Measurements from ENCODE around the gene FGF13. TPM values are rescaled to one million over a fixed set of nuclear protein-coding genes. Genes with fewer than 3 reads are reported as not detected.
A peak's percentile ranks its signal among the peaks of the same experiment; 100 is the strongest.

Gene FGF13
- 16.6 TPM for total RNA-seq
- 9.2 TPM for polyA plus RNA-seq (ENCODE audit: insufficient read depth, low read depth, low replicate concordance)
- long read RNA-seq, donor 1, full-length matches to known transcripts, result 3 of 3 reads
- long read RNA-seq, donor 1, partial matches to known transcripts, result 0 of 3 reads
- long read RNA-seq, donor 1, other reads (novel, unspliced or antisense), result 0 of 3 reads
- long read RNA-seq, donor 2, result 0 reads
- long read RNA-seq, donor 3, full-length matches to known transcripts, result 3 of 8 reads
- long read RNA-seq, donor 3, partial matches to known transcripts, result 5 of 8 reads
- long read RNA-seq, donor 3, other reads (novel, unspliced or antisense), result 0 of 8 reads
- long read RNA-seq, donor 4, full-length matches to known transcripts, result 2 of 2 reads
- long read RNA-seq, donor 4, partial matches to known transcripts, result 0 of 2 reads
- long read RNA-seq, donor 4, other reads (novel, unspliced or antisense), result 0 of 2 reads
- long read RNA-seq, donor 5, result 0 reads
- long read RNA-seq, donor 6, full-length matches to known transcripts, result 1 of 1 reads
- long read RNA-seq, donor 6, partial matches to known transcripts, result 0 of 1 reads
- long read RNA-seq, donor 6, other reads (novel, unspliced or antisense), result 0 of 1 reads
- long read RNA-seq, donor 7, full-length matches to known transcripts, result 8 of 16 reads
- long read RNA-seq, donor 7, partial matches to known transcripts, result 0 of 16 reads
- long read RNA-seq, donor 7, other reads (novel, unspliced or antisense), result 8 of 16 reads
- long read RNA-seq, donor 8, result 0 reads
- long read RNA-seq, donor 9, result 0 reads
- long read RNA-seq, donor 10, full-length matches to known transcripts, result 2 of 2 reads
- long read RNA-seq, donor 10, partial matches to known transcripts, result 0 of 2 reads
- long read RNA-seq, donor 10, other reads (novel, unspliced or antisense), result 0 of 2 reads

- Histone ChIP-seq H3K27ac (ENCODE audit: low read depth in 2 of 2, low read length in 2 of 2) (no peak within 1 kb of the TSS), H3K4me3 (ENCODE audit: low read length in 3 of 3) (peak within 1 kb of the TSS; percentile 45 to 61 (median 46)), H3K4me1 (ENCODE audit: control insufficient read depth in 2 of 3, insufficient read depth in 2 of 3, low read depth in 1 of 3, low read length in 3 of 3) (no peaks in the 10 kb centered on the region), H3K27me3 (ENCODE audit: control insufficient read depth, insufficient read depth, low read length) (peaks cover 8% of the 10 kb centered on the region), H3K36me3 (ENCODE audit: control insufficient read depth in 2 of 3, insufficient read depth in 3 of 3, low read length in 3 of 3) (no peaks in the 10 kb centered on the region), H3K9me3 (ENCODE audit: control insufficient read depth in 2 of 3, insufficient read depth in 1 of 3, low read length in 3 of 3) (no peaks in the 10 kb centered on the region), H3K9ac (ENCODE audit: low read length in 3 of 3) (peak within 1 kb of the TSS in 1 of 3 donors; percentile 30)
- FAIRE-seq (no peak), DNase-seq (peak; percentile 66 to 80 (median 68))
- intact Hi-C loops (cut with DNase I), result no loop called here
- TF ChIP-seq, protein P1, sequence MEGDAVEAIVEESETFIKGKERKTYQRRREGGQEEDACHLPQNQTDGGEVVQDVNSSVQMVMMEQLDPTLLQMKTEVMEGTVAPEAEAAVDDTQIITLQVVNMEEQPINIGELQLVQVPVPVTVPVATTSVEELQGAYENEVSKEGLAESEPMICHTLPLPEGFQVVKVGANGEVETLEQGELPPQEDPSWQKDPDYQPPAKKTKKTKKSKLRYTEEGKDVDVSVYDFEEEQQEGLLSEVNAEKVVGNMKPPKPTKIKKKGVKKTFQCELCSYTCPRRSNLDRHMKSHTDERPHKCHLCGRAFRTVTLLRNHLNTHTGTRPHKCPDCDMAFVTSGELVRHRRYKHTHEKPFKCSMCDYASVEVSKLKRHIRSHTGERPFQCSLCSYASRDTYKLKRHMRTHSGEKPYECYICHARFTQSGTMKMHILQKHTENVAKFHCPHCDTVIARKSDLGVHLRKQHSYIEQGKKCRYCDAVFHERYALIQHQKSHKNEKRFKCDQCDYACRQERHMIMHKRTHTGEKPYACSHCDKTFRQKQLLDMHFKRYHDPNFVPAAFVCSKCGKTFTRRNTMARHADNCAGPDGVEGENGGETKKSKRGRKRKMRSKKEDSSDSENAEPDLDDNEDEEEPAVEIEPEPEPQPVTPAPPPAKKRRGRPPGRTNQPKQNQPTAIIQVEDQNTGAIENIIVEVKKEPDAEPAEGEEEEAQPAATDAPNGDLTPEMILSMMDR (IDR thresholded peaks at IDR 0.05; ENCODE audit: borderline replicate concordance, extremely low read depth, insufficient read depth), result no peak
Measured at GRCh38 chrX:138711399-138712347, at the start of gene FGF13. TSS of gene FGF13 (minus strand) at chrX:138711717. CDS start at chrX:138711003, 714 bp downstream.

DNA sequence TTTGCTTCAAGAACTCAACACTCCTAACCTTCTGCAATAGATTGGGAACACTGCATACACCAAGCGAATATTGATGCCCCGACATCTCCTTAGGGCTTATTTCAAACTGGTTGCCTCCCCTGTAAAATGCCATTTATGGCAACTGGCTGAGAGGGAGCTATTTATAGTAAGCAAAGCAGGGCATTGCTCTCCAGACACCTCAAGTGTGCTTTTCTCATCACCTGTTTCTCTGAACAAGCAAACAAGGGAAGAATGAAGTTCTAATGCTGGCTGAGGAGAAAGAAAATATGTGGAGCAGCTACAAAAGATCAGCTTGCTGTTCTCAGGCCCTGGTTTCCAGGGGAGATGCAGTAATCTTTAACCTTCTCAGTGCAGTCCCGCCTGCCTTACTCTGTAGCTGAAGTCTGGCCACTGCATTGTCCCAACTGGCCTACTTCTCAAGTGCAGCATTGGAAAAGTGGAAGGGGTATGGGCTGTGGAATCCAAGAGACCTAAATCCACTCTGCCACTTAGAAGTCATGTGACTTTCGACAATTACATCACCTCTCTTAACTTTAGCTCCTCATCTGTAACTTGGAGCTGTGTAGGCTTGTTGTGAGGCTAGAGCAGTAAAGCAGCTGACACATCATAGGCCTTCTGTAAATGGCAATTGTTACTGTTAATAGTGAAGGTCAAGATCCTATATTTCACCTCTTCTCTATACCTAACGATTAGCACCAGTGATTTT is 47.9 kb upstream of the FGF13 start:
- H3K4me1 ChIP-seq (ENCODE audit: control insufficient read depth in 2 of 3, insufficient read depth in 2 of 3, low read depth in 1 of 3, low read length in 3 of 3), result peaks cover 0 to 8% (median 0%) of the 10 kb centered on the region in 3 donors
- FAIRE-seq (no peak), DNase-seq (no peak)
- H3K9me3 ChIP-seq (ENCODE audit: control insufficient read depth in 2 of 3, insufficient read depth in 1 of 3, low read length in 3 of 3), result no peaks in the 10 kb centered on the region
- no peak overlapping the region for H3K4me3 ChIP-seq (ENCODE audit: low read length in 3 of 3)
- H3K36me3 ChIP-seq (ENCODE audit: control insufficient read depth in 2 of 3, insufficient read depth in 3 of 3, low read length in 3 of 3), result no peaks in the 10 kb centered on the region
- no peak overlapping the region for H3K9ac ChIP-seq (ENCODE audit: low read length in 3 of 3)
- TF ChIP-seq, protein P1 (IDR thresholded peaks at IDR 0.05; ENCODE audit: borderline replicate concordance, extremely low read depth, insufficient read depth), result no peak
- no peak overlapping the region for H3K27ac ChIP-seq (ENCODE audit: low read depth in 2 of 2, low read length in 2 of 2)
- intact Hi-C loops (cut with DNase I), result no loop called here
- peaks cover 6% of the 10 kb centered on the region for H3K27me3 ChIP-seq (ENCODE audit: control insufficient read depth, insufficient read depth, low read length)

DNA sequence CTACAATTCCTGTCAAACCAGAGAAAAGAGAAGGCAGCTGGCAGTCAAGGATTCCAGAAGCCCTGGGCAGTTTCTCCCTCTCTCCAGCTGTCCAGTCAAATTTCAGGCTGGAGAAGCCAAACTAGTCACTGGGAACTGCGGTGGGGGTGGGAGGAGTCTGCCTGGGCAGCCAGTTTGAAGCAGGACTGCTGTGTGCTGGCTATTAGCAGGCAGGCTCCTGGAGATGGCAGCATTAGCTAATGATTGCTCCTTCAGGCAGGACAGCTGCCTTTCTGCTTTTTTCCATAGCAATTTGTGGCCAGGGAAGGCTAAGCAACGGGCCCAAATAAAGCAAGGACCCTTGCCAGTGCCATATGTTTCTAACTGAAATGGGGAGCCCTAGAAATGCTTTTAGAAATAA is 44.7 kb upstream of the FGF13 start:
- no peaks in the 10 kb centered on the region for H3K36me3 ChIP-seq (ENCODE audit: control insufficient read depth in 2 of 3, insufficient read depth in 3 of 3, low read length in 3 of 3)
- no peaks in the 10 kb centered on the region for H3K9me3 ChIP-seq (ENCODE audit: control insufficient read depth in 2 of 3, insufficient read depth in 1 of 3, low read length in 3 of 3)
- peaks cover 4% of the 10 kb centered on the region for H3K27me3 ChIP-seq (ENCODE audit: control insufficient read depth, insufficient read depth, low read length)
- H3K9ac ChIP-seq (ENCODE audit: low read length in 3 of 3), result no peak overlapping the region
- TF ChIP-seq, protein P1 (IDR thresholded peaks at IDR 0.05; ENCODE audit: borderline replicate concordance, extremely low read depth, insufficient read depth), result peak; percentile 41
- peaks cover 0 to 6% (median 0%) of the 10 kb centered on the region in 3 donors for H3K4me1 ChIP-seq (ENCODE audit: control insufficient read depth in 2 of 3, insufficient read depth in 2 of 3, low read depth in 1 of 3, low read length in 3 of 3)
- no peak overlapping the region for H3K4me3 ChIP-seq (ENCODE audit: low read length in 3 of 3)
- H3K27ac ChIP-seq (ENCODE audit: low read depth in 2 of 2, low read length in 2 of 2), result no peak overlapping the region
- DNase-seq, result peak; percentile 53 to 76 (median 54)
- intact Hi-C loops (cut with DNase I), result no loop called here
- no peak for FAIRE-seq

Data from kidney (tissue), 22 donors.